ENCODE results near the gene KPNA6. TPM values are rescaled to one million over a fixed set of nuclear protein-coding genes. Genes with fewer than 3 reads are reported as not detected.
A peak's percentile ranks its signal among the peaks of the same experiment; 100 is the strongest.

Gene KPNA6
- polyA plus RNA-seq, 3 donors = 11.0 to 26.7 (median 20.2) TPM

- peaks cover 2 to 6% (median 5%) of the 10 kb centered on the region in 3 donors for H3K27me3 Mint-ChIP-seq (ENCODE audit: low read depth in 3 of 3)
- H3K36me3 ChIP-seq (replicated peaks in 1 of 2; ENCODE audit: control insufficient read depth in 1 of 2, insufficient read depth in 2 of 2, low read length in 2 of 2) = peaks cover 24 to 45% of the 10 kb centered on the region in 2 donors
- H3K9ac ChIP-seq (ENCODE audit: insufficient read depth, low read length, poor library complexity, severe bottlenecking) = no peak overlapping the region
- peak overlapping the region in 2 of 7 donors; percentile 2 to 64 for H3K27ac Mint-ChIP-seq
- peaks cover 38 to 44% of the 10 kb centered on the region in 2 donors for H3K36me3 Mint-ChIP-seq
- peaks cover 39% of the 10 kb centered on the region for H3K4me1 Mint-ChIP-seq
- no peak overlapping the region for H3K27ac ChIP-seq (ENCODE audit: low read depth in 1 of 2, low read length in 2 of 2)
- H3K9me3 Mint-ChIP-seq = peaks cover 0 to 1% (median 0%) of the 10 kb centered on the region in 7 donors
- no peaks in the 10 kb centered on the region for H3K27me3 ChIP-seq (ENCODE audit: control insufficient read depth in 2 of 2, insufficient read depth in 2 of 2, low read length in 2 of 2)
- H3K9me3 ChIP-seq (replicated peaks in 1 of 2; ENCODE audit: control insufficient read depth in 1 of 2, insufficient read depth in 1 of 2, low read length in 2 of 2) = no peaks in the 10 kb centered on the region
- H3K4me3 Mint-ChIP-seq = no peak overlapping the region
- H3K4me2 ChIP-seq (replicated peaks; ENCODE audit: extremely low read depth, low read length, poor library complexity, severe bottlenecking) = no peak overlapping the region
- no peak for DNase-seq
- WGBS (ENCODE audit: insufficient coverage) = 100% methylated on average over 3 of the region's 9 CpGs
- H4K20me1 ChIP-seq (ENCODE audit: insufficient read depth, low read length) = peaks cover 17% of the 10 kb centered on the region
- peaks cover 26 to 39% of the 10 kb centered on the region in 2 donors for H3K4me1 ChIP-seq (ENCODE audit: control insufficient read depth in 1 of 2, insufficient read depth in 2 of 2, low read length in 2 of 2)
- H3K79me2 ChIP-seq (ENCODE audit: insufficient read depth, low read length) = peaks cover 25% of the 10 kb centered on the region
- intact Hi-C loops (cut with micrococcal nuclease) = loop anchor here in 1 of 2 donors (5.0 kb wide), 1 partner anchor 32 kb away; the partner anchor contains the start of gene KPNA6
- no peak overlapping the region for H3K4me3 ChIP-seq (replicated peaks in 1 of 3; ENCODE audit: low read depth in 2 of 3, low read length in 3 of 3)
- TF ChIP-seq, protein P1, sequence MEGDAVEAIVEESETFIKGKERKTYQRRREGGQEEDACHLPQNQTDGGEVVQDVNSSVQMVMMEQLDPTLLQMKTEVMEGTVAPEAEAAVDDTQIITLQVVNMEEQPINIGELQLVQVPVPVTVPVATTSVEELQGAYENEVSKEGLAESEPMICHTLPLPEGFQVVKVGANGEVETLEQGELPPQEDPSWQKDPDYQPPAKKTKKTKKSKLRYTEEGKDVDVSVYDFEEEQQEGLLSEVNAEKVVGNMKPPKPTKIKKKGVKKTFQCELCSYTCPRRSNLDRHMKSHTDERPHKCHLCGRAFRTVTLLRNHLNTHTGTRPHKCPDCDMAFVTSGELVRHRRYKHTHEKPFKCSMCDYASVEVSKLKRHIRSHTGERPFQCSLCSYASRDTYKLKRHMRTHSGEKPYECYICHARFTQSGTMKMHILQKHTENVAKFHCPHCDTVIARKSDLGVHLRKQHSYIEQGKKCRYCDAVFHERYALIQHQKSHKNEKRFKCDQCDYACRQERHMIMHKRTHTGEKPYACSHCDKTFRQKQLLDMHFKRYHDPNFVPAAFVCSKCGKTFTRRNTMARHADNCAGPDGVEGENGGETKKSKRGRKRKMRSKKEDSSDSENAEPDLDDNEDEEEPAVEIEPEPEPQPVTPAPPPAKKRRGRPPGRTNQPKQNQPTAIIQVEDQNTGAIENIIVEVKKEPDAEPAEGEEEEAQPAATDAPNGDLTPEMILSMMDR (IDR thresholded peaks at IDR 0.05) = no peak
- no peak overlapping the region for H2AFZ ChIP-seq (ENCODE audit: insufficient read depth, low read depth, low read length, poor library complexity, severe bottlenecking)
Observed at GRCh38 chr1:32074841-32075240, 33.0 kb upstream of the KPNA6 start.

DNA sequence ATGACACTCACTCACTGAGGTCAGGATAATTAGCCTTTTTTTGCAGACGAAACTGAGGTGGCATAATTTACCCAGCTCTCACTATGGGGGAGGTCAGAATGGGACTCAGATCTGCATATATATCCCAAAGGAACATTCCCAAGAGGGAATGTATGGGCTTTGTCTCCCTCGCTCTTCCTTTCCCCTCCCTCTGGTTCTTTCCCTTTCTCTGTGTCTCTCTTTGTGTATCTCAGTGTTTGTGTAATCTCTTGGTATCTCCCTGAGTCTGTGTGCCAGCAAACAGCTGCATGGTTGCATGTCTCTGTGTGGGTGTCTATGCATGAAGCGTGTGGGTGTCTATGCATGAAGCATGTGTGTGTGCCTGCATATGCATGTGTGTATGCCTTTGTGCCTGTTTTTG is 30.4 kb upstream of the KPNA6 start:
- Mint-ChIP-seq H3K36me3 (peaks cover 49 to 56% of the 10 kb centered on the region in 2 donors), H3K27ac (peak overlapping the region in 1 of 7 donors; percentile 65), H3K9me3 (no peaks in the 10 kb centered on the region), H3K4me1 (peaks cover 35% of the 10 kb centered on the region), H3K4me3 (no peak overlapping the region), H3K27me3 (ENCODE audit: low read depth in 3 of 3) (no peaks in the 10 kb centered on the region)
- no peak overlapping the region for H3K4me2 ChIP-seq (replicated peaks; ENCODE audit: extremely low read depth, low read length, poor library complexity, severe bottlenecking)
- no peak overlapping the region for H2AFZ ChIP-seq (ENCODE audit: insufficient read depth, low read depth, low read length, poor library complexity, severe bottlenecking)
- H4K20me1 ChIP-seq (ENCODE audit: insufficient read depth, low read length) = peaks cover 17% of the 10 kb centered on the region
- H3K27ac ChIP-seq (ENCODE audit: low read depth in 1 of 2, low read length in 2 of 2) = no peak overlapping the region
- H3K9ac ChIP-seq (ENCODE audit: insufficient read depth, low read length, poor library complexity, severe bottlenecking) = no peak overlapping the region
- 100% methylated on average over 1 of the region's 3 CpGs for WGBS (ENCODE audit: insufficient coverage)
- no peaks in the 10 kb centered on the region for H3K27me3 ChIP-seq (ENCODE audit: control insufficient read depth in 2 of 2, insufficient read depth in 2 of 2, low read length in 2 of 2)
- intact Hi-C loops (cut with micrococcal nuclease) = no loop called here
- no peak for DNase-seq
- H3K79me2 ChIP-seq (ENCODE audit: insufficient read depth, low read length) = peaks cover 25% of the 10 kb centered on the region
- H3K4me3 ChIP-seq (replicated peaks in 1 of 3; ENCODE audit: low read depth in 2 of 3, low read length in 3 of 3) = no peak overlapping the region
- H3K9me3 ChIP-seq (replicated peaks in 1 of 2; ENCODE audit: control insufficient read depth in 1 of 2, insufficient read depth in 1 of 2, low read length in 2 of 2) = no peaks in the 10 kb centered on the region
- peaks cover 24 to 34% of the 10 kb centered on the region in 2 donors for H3K4me1 ChIP-seq (ENCODE audit: control insufficient read depth in 1 of 2, insufficient read depth in 2 of 2, low read length in 2 of 2)
- TF ChIP-seq, protein P1 (IDR thresholded peaks at IDR 0.05) = no peak
- peaks cover 32 to 59% of the 10 kb centered on the region in 2 donors for H3K36me3 ChIP-seq (replicated peaks in 1 of 2; ENCODE audit: control insufficient read depth in 1 of 2, insufficient read depth in 2 of 2, low read length in 2 of 2)
